GM19452 (cell line): ENCODE results near the gene SMIM5.
"Not testable (repeated sequence)": the region's sequence is repeated elsewhere in the genome, so short reads cannot be mapped to it uniquely, and the experiment has no call there.

Experiments used
- ATAC-seq: cut with Tn5 transposase; IDR thresholded peaks from one replicate; pipeline ENCODE4 v1.9.1; 2021; ENCODE audit not compliant: unreplicated experiment

The SMIM5 gene

GRCh38 chr17:75632863-75633485 lies at the start of gene SMIM5:
TSS of gene SMIM5 (plus strand) at chr17:75633434. CDS start at chr17:75640202, 6,768 bp downstream.
- peak; percentile 56 for ATAC-seq

GRCh38 chr17:75584849-75585175 lies 48.4 kb upstream of the SMIM5 start:
- ATAC-seq, result no peak

GRCh38 chr17:75587675-75588595 lies 45.3 kb upstream of the SMIM5 start, which contains the start of gene MYO15B:
TSS of gene MYO15B (plus strand) at chr17:75587800. CDS start at chr17:75588058, 258 bp downstream.
- ATAC-seq, result peak; percentile 13

GRCh38 chr17:75588596-75589011 lies 44.6 kb upstream of the SMIM5 start:
- ATAC-seq, result peak; percentile 25

GRCh38 chr17:75589012-75589918 lies 44.0 kb upstream of the SMIM5 start:
- ATAC-seq, result peak; percentile 81

- ATAC-seq, result no peak
Measured at GRCh38 chr17:75589919-75590303, 43.3 kb upstream of the SMIM5 start.

GRCh38 chr17:75590314-75590761 lies 42.9 kb upstream of the SMIM5 start:
- no peak for ATAC-seq

GRCh38 chr17:75590849-75591721 lies 42.1 kb upstream of the SMIM5 start:
- ATAC-seq, result no peak

- no peak for ATAC-seq
Measured at GRCh38 chr17:75591722-75592302, 41.4 kb upstream of the SMIM5 start.

- no peak for ATAC-seq
Measured at GRCh38 chr17:75592348-75593020, 40.8 kb upstream of the SMIM5 start.

GRCh38 chr17:75593430-75593829 lies 39.8 kb upstream of the SMIM5 start:
- ATAC-seq, result not testable (repeated sequence)

GRCh38 chr17:75594499-75595283 lies 38.5 kb upstream of the SMIM5 start:
- ATAC-seq, result no peak

- ATAC-seq, result no peak
Measured at GRCh38 chr17:75595284-75595919, 37.8 kb upstream of the SMIM5 start.

- no peak for ATAC-seq
Measured at GRCh38 chr17:75595920-75596313, 37.3 kb upstream of the SMIM5 start.

GRCh38 chr17:75596320-75597087 lies 36.7 kb upstream of the SMIM5 start:
- ATAC-seq, result no peak

GRCh38 chr17:75601057-75601987 lies 31.9 kb upstream of the SMIM5 start:
- no peak for ATAC-seq
